HG02870 (cell line): ENCODE measurements around the gene HACD3.
"Not testable (repeated sequence)": the region's sequence is repeated elsewhere in the genome, so short reads cannot be mapped to it uniquely, and the experiment has no call there.

Experiments
- ATAC-seq: cut with Tn5 transposase; IDR thresholded peaks from one replicate; pipeline ENCODE4 v1.9.1; 2021; ENCODE audit warnings: mild to moderate bottlenecking, moderate library complexity; ENCODE audit not compliant: unreplicated experiment

HACD3 gene

GRCh38 chr15:65595960-65596359, 65.7 kb downstream of the HACD3 start:
- ATAC-seq: no peak

- no peak for ATAC-seq
Measured at GRCh38 chr15:65598468-65598867, 68.2 kb downstream of the HACD3 start.

GRCh38 chr15:65599677-65600076, 69.4 kb downstream of the HACD3 start:
- no peak for ATAC-seq

GRCh38 chr15:65603134-65603533, 72.9 kb downstream of the HACD3 start:
- ATAC-seq: no peak

- no peak for ATAC-seq
Measured at GRCh38 chr15:65603559-65603958, 73.3 kb downstream of the HACD3 start.

- ATAC-seq: peak; percentile 93
Measured at GRCh38 chr15:65610871-65611718, 80.8 kb downstream of the HACD3 start, which contains the start of gene INTS14. TSS of gene INTS14 (minus strand) at chr15:65611131. CDS start at chr15:65607380, 3,751 bp downstream.

GRCh38 chr15:65611888-65612615, 81.8 kb downstream of the HACD3 start:
- ATAC-seq: no peak

GRCh38 chr15:65612616-65612946, 82.3 kb downstream of the HACD3 start:
- ATAC-seq: no peak

- ATAC-seq: no peak
Measured at GRCh38 chr15:65612949-65613744, 82.9 kb downstream of the HACD3 start.

GRCh38 chr15:65615887-65616286, 85.6 kb downstream of the HACD3 start:
- ATAC-seq: not testable (repeated sequence)

- ATAC-seq: no peak
Measured at GRCh38 chr15:65618560-65619109, 88.4 kb downstream of the HACD3 start.

GRCh38 chr15:65619626-65620290, 89.5 kb downstream of the HACD3 start:
- ATAC-seq: no peak

GRCh38 chr15:65620833-65621232, 90.6 kb downstream of the HACD3 start:
- ATAC-seq: no peak

- no peak for ATAC-seq
Measured at GRCh38 chr15:65621638-65622037, 91.4 kb downstream of the HACD3 start, which contains the start of gene SLC24A1. TSS of gene SLC24A1 (plus strand) at chr15:65621938. CDS start at chr15:65624081, 2,143 bp downstream.

- no peak for ATAC-seq
Measured at GRCh38 chr15:65623103-65623502, 92.8 kb downstream of the HACD3 start.

- ATAC-seq: no peak
Measured at GRCh38 chr15:65626856-65627255, 96.6 kb downstream of the HACD3 start.
